ENCODE results near the gene TMEM222.
"Not testable (repeated sequence)": the region's sequence is repeated elsewhere in the genome, so short reads cannot be mapped to it uniquely, and the experiment has no call there.

The TMEM222 gene

DNA sequence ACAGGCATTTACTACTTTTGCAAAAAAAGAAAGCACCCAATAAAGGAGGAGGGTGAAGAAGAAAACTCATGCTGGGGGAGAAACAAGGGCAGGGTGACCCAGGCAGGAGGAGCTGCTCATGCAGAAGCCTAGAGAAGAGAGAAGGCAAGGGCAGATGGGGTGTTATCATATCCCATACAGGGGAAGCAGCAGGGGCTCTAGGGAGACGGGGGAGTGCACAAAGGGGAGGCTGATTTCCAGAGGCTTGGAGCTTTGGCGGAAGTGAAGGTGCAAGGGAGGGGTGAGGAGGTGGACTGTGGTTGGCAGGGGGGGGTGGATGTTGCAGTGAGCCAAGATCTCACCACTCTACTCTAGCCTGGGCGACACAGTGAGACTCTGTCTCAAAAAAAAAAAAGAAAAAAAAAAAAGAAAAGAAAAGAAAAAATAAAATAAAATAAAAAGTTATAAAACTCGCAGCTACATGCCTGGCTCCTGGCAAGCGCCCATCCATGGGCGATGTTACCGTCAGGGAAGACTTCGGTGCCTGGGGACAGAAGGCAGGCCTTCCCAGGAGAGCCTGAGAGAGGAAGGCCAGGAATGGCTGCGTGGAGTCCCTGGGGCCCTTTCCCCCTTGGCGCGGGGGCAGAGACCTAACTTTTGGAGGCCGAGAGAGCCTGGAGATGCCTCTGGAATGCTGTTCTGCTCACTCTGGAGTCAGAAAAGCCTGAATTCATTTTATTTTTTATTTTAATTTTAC lies 56.0 kb downstream of the TMEM222 start:
- DNase-seq (ENCODE audit: low read depth in 2 of 3, low spot score in 2 of 3) = no peak

DNA sequence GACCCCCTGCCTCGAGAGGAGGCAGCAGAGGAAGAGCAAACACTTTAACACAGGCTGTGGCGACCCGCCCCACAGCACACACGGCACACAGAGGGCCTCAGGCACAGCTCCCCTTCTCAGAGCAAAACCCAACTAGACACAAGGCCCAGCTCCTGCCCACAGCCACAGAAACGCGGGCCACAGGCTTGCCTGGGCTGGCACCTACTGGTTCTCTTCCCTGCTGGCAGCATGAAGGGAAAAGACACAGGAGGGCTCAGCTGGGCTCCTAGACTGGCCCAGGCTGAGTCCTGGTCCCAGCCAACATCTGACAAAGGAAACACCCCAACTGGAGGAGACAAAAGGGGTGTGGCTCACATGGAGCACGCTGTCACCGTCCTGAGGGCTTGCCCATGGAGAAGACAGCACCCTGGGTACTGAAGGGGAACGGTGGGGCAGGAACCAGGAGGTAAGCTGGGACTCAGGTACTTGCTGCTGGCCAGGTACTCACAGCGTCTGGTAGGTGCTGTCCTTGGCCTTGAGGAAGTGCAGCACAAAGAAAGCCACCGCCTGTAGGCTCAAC lies 57.7 kb downstream of the TMEM222 start:
- no peak for DNase-seq (ENCODE audit: low read depth in 2 of 3, low spot score in 2 of 3)

DNA sequence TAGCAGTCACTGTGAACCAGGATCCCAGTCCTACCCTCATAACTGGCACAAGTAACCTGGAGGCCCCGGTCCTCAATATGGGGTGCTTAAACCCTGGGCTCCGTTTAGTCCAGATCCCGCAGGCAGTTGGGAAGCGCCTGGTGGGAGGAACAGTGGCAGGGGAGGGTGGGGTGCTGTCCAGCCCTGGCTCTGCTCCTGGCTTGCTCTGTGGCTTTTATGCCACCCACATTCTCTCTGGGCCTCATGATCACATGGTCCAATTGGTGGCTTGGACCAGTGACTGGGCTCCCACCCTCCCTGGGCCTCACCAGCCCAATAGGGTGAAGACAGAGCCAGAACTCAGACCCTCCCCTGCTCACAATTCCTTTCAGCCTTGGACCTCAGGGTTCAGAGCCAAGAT lies 58.3 kb downstream of the TMEM222 start:
- no peak for DNase-seq (ENCODE audit: low read depth in 2 of 3, low spot score in 2 of 3)

DNA sequence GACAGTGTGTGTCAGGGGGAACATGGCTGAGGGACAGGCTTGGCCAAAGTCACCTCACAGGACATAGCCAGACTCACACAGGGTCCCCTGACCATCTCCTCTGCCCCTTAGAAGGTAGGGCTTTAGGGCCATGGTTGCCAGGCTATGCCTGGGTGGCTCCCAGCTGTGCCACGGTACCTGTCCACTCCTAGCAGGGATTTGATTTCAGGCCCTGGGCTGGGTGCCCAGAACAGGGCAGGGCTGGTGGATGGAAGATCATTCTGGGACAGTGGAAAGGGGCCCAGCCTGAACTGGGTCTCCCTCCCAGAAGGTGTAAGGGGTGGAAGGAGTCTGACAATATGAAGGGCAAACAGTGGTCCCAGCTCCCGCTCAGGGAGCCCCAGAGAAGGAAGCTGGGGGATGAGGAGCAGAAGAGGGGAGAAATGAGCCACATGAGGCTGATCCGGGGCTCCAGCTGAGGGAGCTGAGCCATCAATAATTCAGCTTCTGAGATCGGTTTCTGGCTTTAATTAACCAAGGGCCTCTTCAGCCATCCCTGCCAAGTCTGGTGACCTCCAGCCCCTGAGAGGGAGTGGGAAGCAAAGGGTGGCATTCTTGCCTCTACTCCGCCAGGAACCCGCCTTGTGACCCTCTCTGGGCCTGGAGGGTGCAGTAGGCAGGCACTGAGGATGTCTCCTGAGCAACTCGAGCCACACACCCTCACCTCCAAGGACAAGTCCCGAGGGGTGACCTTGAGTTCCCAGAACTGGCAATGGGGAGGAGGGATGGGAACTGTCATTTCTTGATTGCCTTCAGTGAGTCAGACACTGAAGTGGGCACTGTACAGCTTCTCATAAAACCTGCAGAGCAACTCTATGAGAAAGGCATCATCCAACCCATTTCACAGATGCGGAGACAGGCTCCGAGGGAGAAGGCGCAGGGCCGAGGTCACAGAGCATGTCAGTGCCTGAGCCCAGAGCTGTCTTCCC lies 59.1 kb downstream of the TMEM222 start:
- no peak for DNase-seq (ENCODE audit: low read depth in 2 of 3, low spot score in 2 of 3)

DNA sequence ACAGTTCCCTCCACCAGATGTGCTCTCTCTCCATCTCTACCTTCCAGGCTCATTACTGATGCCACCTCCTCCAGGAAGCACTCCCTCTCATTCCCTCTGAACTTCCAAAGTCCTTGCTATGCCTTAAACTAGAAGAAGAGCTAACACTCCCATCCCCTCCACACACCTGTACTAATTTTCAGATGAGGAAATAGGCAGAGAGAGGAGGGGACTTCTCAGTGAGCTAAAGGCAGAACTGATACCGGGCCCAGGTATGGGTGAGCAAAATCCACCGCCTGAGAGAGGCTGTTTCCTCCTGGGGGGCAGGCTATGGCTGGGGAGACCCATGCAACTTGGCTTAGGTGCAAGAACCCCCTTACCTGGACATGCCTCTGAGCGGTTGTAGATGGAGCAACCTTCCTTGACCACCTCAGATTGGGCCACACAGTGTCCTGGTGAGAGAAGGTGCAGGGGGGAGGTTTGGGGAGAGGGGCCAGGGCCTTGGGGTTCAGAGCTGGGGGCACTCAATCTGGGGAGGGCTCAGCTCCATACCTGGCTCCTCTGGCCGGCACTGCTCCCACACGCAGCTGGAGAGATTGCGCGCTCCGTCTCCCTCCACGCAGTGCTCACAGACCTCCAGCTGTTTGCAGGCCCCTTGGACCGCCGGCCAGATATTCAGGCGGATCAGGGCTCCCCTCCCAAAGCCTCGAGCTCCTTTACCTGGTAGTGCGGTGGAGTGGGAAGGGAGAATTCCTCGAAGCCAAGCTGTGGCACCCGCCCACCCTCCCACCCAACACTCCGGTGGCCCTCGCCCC lies 60.2 kb downstream of the TMEM222 start:
- DNase-seq (ENCODE audit: low read depth in 2 of 3, low spot score in 2 of 3) = no peak

DNA sequence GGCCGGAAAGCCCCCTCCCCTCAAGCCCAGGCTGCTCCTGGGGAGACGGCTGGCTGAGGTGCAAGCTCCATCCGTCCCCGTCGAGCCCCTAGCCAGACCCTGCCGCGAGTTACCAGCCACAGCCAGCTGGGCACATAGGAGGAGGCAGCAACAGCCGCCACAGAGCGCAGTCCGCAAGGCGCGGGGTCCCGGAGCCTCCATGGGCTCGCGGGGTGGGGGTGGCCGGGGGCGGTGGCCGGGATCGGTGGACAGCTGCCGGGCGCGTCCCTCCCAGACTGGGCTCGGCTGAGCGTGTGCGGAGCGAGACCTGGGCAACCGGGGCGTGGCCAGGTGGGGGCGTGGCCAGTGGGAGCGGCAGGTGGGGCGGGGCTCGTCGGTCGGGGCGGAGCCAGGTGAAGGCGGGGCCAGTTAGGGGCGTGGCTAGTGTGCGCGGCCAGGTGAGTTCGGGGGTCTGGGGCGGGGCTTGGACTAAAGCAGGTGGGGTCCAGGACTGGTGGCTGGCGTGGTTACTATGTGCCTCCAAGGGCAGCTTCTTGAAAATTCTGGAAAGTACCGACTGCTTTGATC lies 61.2 kb downstream of the TMEM222 start, which contains the start of gene CD164L2:
Gene CD164L2 (minus strand): TSS at position 295 of the 567 bp plus-strand sequence. CDS start 94 bp downstream, at position 201.
- DNase-seq (ENCODE audit: low read depth in 2 of 3, low spot score in 2 of 3) = no peak

DNA sequence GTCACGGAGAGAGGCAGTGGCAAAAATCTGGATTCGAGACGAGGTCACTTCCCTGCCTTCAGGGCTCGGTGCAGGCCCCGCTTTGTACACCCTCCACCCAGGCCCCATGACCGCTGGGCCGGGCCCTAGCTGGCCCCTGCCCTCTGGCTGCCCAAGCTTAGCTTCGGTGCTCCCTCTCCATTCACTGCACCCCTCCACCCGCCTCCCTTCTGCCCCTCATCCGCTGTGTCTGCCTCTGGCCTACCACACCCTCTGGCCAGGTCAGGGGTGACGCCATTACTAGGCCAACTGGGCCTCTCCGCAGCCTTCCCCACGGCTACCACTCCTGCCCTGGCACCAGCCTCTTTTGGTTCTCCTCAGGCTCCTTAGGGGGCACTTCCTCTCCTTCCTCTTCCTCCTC lies 61.7 kb downstream of the TMEM222 start:
- DNase-seq (ENCODE audit: low read depth in 2 of 3, low spot score in 2 of 3) = no peak

DNA sequence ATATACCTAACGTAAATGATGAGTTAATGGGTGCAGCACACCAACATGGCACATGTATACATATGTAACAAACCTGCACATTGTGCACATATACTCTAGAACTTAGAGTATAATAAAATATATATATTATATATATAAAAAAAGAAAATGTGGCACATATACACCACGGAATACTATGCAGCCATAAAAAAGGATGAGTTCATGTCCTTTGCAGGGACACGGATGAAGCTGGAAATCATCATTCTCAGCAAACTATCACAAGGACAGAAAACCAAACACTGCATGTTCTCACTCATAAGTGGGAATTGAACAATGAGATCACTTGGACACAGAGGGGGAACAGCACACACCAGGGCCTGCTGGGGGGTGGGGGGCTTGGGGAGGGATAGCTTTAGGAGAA lies 62.8 kb downstream of the TMEM222 start:
- DNase-seq (ENCODE audit: low read depth in 2 of 3, low spot score in 2 of 3) = not testable (repeated sequence)

Measured in activated CD8-positive, alpha-beta memory T cell treated with anti-CD3 and anti-CD28 coated beads for 48 hours (primary cell).